CD4-positive, alpha-beta memory T cell (primary cell): ENCODE data around the gene RAMP3. TPM values are rescaled to one million over a fixed set of nuclear protein-coding genes. Genes with fewer than 3 reads are reported as not detected.

Experiments
- CTCF ChIA-PET: fragments of 350-600 bp; sonication (Branson Sonifier 250); formaldehyde crosslinking; loops from one replicate; lab custom pipeline; 2021; ENCODE audit warnings: inconsistent platforms; ENCODE audit not compliant: partially characterized antibody; lab: Charles Lee
- POLR2A ChIA-PET: fragments of 350-600 bp; sonication (Branson Sonifier 250); formaldehyde crosslinking; loops from one replicate; lab custom pipeline; 2021; ENCODE audit not compliant: partially characterized antibody; lab: Charles Lee
- DNase-seq, 5 donors: peaks; one replicate each; pipeline versions ENCODE4 v3.0.0 to v3.0.0-alpha.2; 2020 to 2022; ENCODE audit warnings: mixed read lengths in 1 of 5
- H3K27ac ChIP-seq: one replicate; pipeline ENCODE4 v1.7.0; 2013; ENCODE audit warnings: low read depth, low read length
- H3K27me3 ChIP-seq: 2 replicates; pipeline ENCODE4 v1.7.0; 2013; ENCODE audit warnings: mild to moderate bottlenecking, low read length, moderate library complexity; ENCODE audit not compliant: insufficient read depth
- H3K36me3 ChIP-seq: 2 replicates; pipeline ENCODE4 v1.7.0; 2013; ENCODE audit warnings: mild to moderate bottlenecking, low read length, moderate library complexity; ENCODE audit not compliant: insufficient read depth
- H3K4me1 ChIP-seq: 2 replicates; pipeline ENCODE4 v1.7.0; 2013; ENCODE audit warnings: mild to moderate bottlenecking, low read length, moderate library complexity; ENCODE audit not compliant: insufficient read depth
- H3K4me3 ChIP-seq, 2 donors: one replicate each; pipeline ENCODE4 v1.7.0; 2013; ENCODE audit warnings: low read length in 2 of 2, mild to moderate bottlenecking in 1 of 2
- H3K9me3 ChIP-seq, 2 donors: one replicate each; pipeline ENCODE4 v1.7.0; 2013; ENCODE audit warnings: low read length in 2 of 2, control low read depth in 1 of 2; ENCODE audit not compliant: control insufficient read depth in 1 of 2
- H3K27ac Mint-ChIP-seq, 7 donors: one replicate each; pipeline ENCODE4 v1.8.0; 2020 to 2021; ENCODE audit warnings: mixed read lengths in 7 of 7, mild to moderate bottlenecking in 6 of 7, inconsistent platforms in 3 of 7, moderate library complexity in 3 of 7
- H3K27me3 Mint-ChIP-seq, 2 donors: one replicate each; pipeline ENCODE4 v1.8.0; 2020 to 2021; ENCODE audit warnings: mixed read lengths in 2 of 2
- H3K36me3 Mint-ChIP-seq, 2 donors: one replicate each; pipeline ENCODE4 v1.8.0; 2020 to 2021; ENCODE audit warnings: mixed read lengths in 2 of 2, inconsistent platforms in 1 of 2, mild to moderate bottlenecking in 1 of 2
- H3K4me1 Mint-ChIP-seq, 4 donors: one replicate each; pipeline ENCODE4 v1.8.0; 2020 to 2021; ENCODE audit warnings: mixed read lengths in 4 of 4, mild to moderate bottlenecking in 1 of 4
- H3K4me3 Mint-ChIP-seq, 8 donors: one replicate each; pipeline ENCODE4 v1.8.0; 2020 to 2021; ENCODE audit warnings: mixed read lengths in 8 of 8, mild to moderate bottlenecking in 7 of 8, moderate library complexity in 6 of 8, inconsistent platforms in 3 of 8
- H3K9me3 Mint-ChIP-seq, 8 donors: one replicate each; pipeline ENCODE4 v1.8.0; 2020 to 2021; ENCODE audit warnings: mixed read lengths in 8 of 8, mild to moderate bottlenecking in 5 of 8, inconsistent platforms in 3 of 8, moderate library complexity in 1 of 8
- intact Hi-C: fragments of 100-400 bp; cut with micrococcal nuclease; formaldehyde crosslinking; loops from one replicate; pipeline ENCODE4 v1.15.1; 2023
- polyA plus RNA-seq, 2 donors: library from polyadenylated mRNA; unstranded; fragments of 300-500 nt; fragmentation: Illumina TruSeq; gene quantifications; one replicate each; pipeline ENCODE4 v1.2.3, GENCODE V29; 2021
- total RNA-seq, 2 experiments: library from RNA; stranded (reverse); gene quantifications; one replicate each; pipeline ENCODE4 v1.2.3, GENCODE V29; 2021

Gene RAMP3
- total and polyA plus RNA-seq, 4 experiments from 2014 or later: 0.38 to 1.6 TPM; not detected in 2

GRCh38 chr7:45225948-45226335, 68.4 kb downstream of the RAMP3 start:
- Mint-ChIP-seq H3K9me3 (peaks cover 0 to 3% (median 0%) of the 10 kb centered on the region in 8 donors), H3K27me3 (peaks cover 14 to 23% of the 10 kb centered on the region in 2 donors), H3K36me3 (no peaks in the 10 kb centered on the region), H3K27ac (no peak overlapping the region), H3K4me3 (no peak overlapping the region), H3K4me1 (peaks cover 0 to 3% (median under 1%) of the 10 kb centered on the region in 4 donors)
- H3K27ac ChIP-seq: no peak overlapping the region
- no peak overlapping the region for H3K4me3 ChIP-seq
- H3K9me3 ChIP-seq: no peaks in the 10 kb centered on the region
- no peaks in the 10 kb centered on the region for H3K4me1 ChIP-seq
- no peak for DNase-seq
- intact Hi-C loops: no loop called here
- POLR2A ChIA-PET: no interaction called here
- H3K27me3 ChIP-seq: peaks cover 6% of the 10 kb centered on the region
- CTCF ChIA-PET: no interaction called here
- H3K36me3 ChIP-seq: no peaks in the 10 kb centered on the region

GRCh38 chr7:45229156-45229920, 71.7 kb downstream of the RAMP3 start:
- Mint-ChIP-seq H3K36me3 (no peaks in the 10 kb centered on the region), H3K4me3 (no peak overlapping the region), H3K27me3 (peaks cover 16 to 19% of the 10 kb centered on the region in 2 donors), H3K9me3 (no peaks in the 10 kb centered on the region), H3K27ac (no peak overlapping the region), H3K4me1 (peaks cover 0 to 5% (median under 1%) of the 10 kb centered on the region in 4 donors)
- DNase-seq: no peak
- Histone ChIP-seq H3K9me3 (no peaks in the 10 kb centered on the region), H3K4me1 (no peaks in the 10 kb centered on the region), H3K36me3 (no peaks in the 10 kb centered on the region), H3K27me3 (peaks cover 6% of the 10 kb centered on the region), H3K4me3 (no peak overlapping the region), H3K27ac (no peak overlapping the region)
- intact Hi-C loops: no loop called here
- ChIA-PET POLR2A (no interaction called here), CTCF (interaction anchor here (1.0 kb wide), 1 partner anchor 30 kb away, joined by 3 read pairs; no protein-coding TSS in a partner anchor)

GRCh38 chr7:45230083-45230482, 72.5 kb downstream of the RAMP3 start:
- ChIA-PET CTCF (no interaction called here), POLR2A (no interaction called here)
- H3K4me3 ChIP-seq: no peak overlapping the region
- intact Hi-C loops: no loop called here
- H3K4me1 ChIP-seq: no peaks in the 10 kb centered on the region
- Mint-ChIP-seq H3K9me3 (no peaks in the 10 kb centered on the region), H3K4me1 (peaks cover 0 to 5% (median under 1%) of the 10 kb centered on the region in 4 donors), H3K27ac (no peak overlapping the region), H3K4me3 (no peak overlapping the region), H3K27me3 (peaks cover 18 to 21% of the 10 kb centered on the region in 2 donors), H3K36me3 (no peaks in the 10 kb centered on the region)
- no peaks in the 10 kb centered on the region for H3K9me3 ChIP-seq
- no peak overlapping the region for H3K27ac ChIP-seq
- H3K36me3 ChIP-seq: no peaks in the 10 kb centered on the region
- peaks cover 6% of the 10 kb centered on the region for H3K27me3 ChIP-seq
- DNase-seq: no peak

DNA sequence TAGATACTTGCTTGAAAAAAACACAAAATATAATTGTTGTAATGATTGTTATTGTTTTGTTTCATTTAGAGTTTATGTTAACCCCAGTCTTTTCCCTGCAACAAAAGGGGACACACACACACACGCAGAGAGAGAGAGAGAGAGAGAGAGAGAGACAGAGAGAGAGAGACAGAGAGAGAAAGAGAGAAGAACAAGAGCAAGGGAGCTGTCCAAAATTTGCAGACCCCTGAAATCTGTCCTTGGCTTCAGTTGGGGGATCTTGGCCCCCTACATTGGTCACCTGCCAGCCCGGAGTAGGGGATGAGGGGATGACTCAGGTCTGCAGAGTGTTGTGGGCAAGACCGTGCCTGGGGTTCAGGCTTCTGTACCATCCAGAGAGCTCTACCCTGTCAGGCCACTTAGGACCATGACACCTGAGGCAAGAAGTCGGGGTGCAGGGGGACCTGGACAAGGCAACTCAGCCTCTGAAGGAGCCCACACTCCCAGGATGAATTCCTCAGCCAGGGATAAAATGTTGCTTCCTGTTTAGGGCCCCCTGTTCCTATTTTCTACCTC, 73.1 kb downstream of the RAMP3 start:
- Mint-ChIP-seq H3K4me3 (no peak overlapping the region), H3K27me3 (peaks cover 20 to 21% of the 10 kb centered on the region in 2 donors)

DNA sequence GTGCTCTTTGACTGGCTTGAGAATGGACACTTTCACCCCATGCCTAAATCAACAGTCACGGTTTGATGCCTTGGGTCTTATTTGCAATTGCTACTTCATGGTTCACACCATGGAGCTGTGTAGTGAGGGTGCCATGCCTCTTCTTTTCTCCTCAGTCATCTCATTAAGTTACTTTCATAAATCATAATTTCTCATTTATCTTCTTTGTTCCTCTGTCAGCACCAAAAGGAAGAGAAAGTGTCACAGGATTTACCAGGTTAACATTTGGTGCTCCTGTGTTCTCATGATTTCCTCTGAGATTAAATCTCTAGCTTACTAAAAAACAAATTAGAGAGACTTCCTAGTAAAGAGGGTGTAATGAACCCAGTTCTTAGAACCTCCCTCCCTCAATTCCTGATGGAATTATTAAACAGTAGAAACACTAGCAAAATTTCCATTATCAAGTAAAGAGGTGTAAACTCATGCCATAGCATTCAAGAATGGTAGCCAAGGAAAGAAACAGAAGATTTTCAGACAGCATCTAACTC, 75.7 kb downstream of the RAMP3 start:
- ChIA-PET POLR2A (no interaction called here), CTCF (no interaction called here)

More for the DNA sequence above, 73.1 kb downstream of the RAMP3 start:
- peaks cover 0 to 5% (median under 1%) of the 10 kb centered on the region in 4 donors for H3K4me1 Mint-ChIP-seq
- no peak for DNase-seq
- no peak overlapping the region for H3K27ac Mint-ChIP-seq
- Histone ChIP-seq H3K4me1 (no peaks in the 10 kb centered on the region), H3K27me3 (peaks cover 6% of the 10 kb centered on the region), H3K4me3 (no peak overlapping the region), H3K9me3 (no peaks in the 10 kb centered on the region), H3K27ac (no peak overlapping the region), H3K36me3 (no peaks in the 10 kb centered on the region)
- ChIA-PET CTCF (no interaction called here), POLR2A (no interaction called here)
- intact Hi-C loops: no loop called here
- no peaks in the 10 kb centered on the region for H3K36me3 Mint-ChIP-seq
- H3K9me3 Mint-ChIP-seq: no peaks in the 10 kb centered on the region

More for the DNA sequence above, 75.7 kb downstream of the RAMP3 start:
- peak overlapping the region in 1 of 8 donors; percentile 36 for H3K4me3 Mint-ChIP-seq
- H3K27me3 Mint-ChIP-seq: peaks cover 8 to 14% of the 10 kb centered on the region in 2 donors
- H3K36me3 Mint-ChIP-seq: no peaks in the 10 kb centered on the region
- DNase-seq: no peak
- H3K9me3 ChIP-seq: no peaks in the 10 kb centered on the region
- peaks cover 5% of the 10 kb centered on the region for H3K27me3 ChIP-seq
- intact Hi-C loops: no loop called here
- peaks cover 0 to 5% (median under 1%) of the 10 kb centered on the region in 4 donors for H3K4me1 Mint-ChIP-seq
- no peak overlapping the region for H3K27ac Mint-ChIP-seq
- no peaks in the 10 kb centered on the region for H3K4me1 ChIP-seq
- no peak overlapping the region for H3K27ac ChIP-seq
- H3K9me3 Mint-ChIP-seq: peaks cover 0 to 3% (median 0%) of the 10 kb centered on the region in 8 donors
- no peak overlapping the region for H3K4me3 ChIP-seq
- no peaks in the 10 kb centered on the region for H3K36me3 ChIP-seq

Other genes with a start within 250 kb of the RAMP3 start
- gene MYO1G, start 178.8 kb upstream of the RAMP3 start, total RNA-seq: 10 to 100 TPM; 92.9 to 94.2 TPM
- gene MYO1G, start 178.8 kb upstream of the RAMP3 start, polyA plus RNA-seq: 100 to 1,000 TPM; 143 to 168 TPM
- gene CCM2, start 157.6 kb upstream of the RAMP3 start, total RNA-seq: 100 to 1,000 TPM; 192 to 200 TPM
- 10 to 100 TPM; 82.1 to 91.9 TPM for gene CCM2, start 157.6 kb upstream of the RAMP3 start, polyA plus RNA-seq
- not detected for gene NACAD, start 68.8 kb upstream of the RAMP3 start, total RNA-seq
- gene NACAD, start 68.8 kb upstream of the RAMP3 start, polyA plus RNA-seq: not detected
- gene TBRG4, start 46.1 kb upstream of the RAMP3 start, total RNA-seq: 100 to 1,000 TPM; 103 to 129 TPM
- 10 to 100 TPM; 48.5 to 65.3 TPM for gene TBRG4, start 46.1 kb upstream of the RAMP3 start, polyA plus RNA-seq